Adrenal gland (tissue), 12 donors: Measurements from ENCODE around the gene PCYT2. TPM values are rescaled to one million over a fixed set of nuclear protein-coding genes. Genes with fewer than 3 reads are reported as not detected.
A peak's percentile ranks its signal among the peaks of the same experiment; 100 is the strongest.

ENCODE experiments used
- DNase-seq, 7 donors: peaks; one replicate each; pipeline ENCODE4 v3.0.0-alpha.2; 2019 to 2020
- H3K27ac ChIP-seq, 5 donors: fragments of 200-600 bp; sonication (generic) in 4 of 5; 1 replicate in 3 of 5; 2 replicates in 2 of 5; pipeline versions ENCODE4 v1.5.1 to v1.8.0; 2016 to 2020; ENCODE audit warnings: mild to moderate bottlenecking in 1 of 5
- H3K27me3 ChIP-seq: fragments of 200-600 bp; 2 replicates; pipeline ENCODE4 v1.8.0; 2021
- H3K36me3 ChIP-seq, 2 donors: fragments of 200-600 bp; replicated peaks in 1 of 2; 1 replicate in 1 of 2; 2 replicates in 1 of 2; pipeline versions ENCODE4 v1.5.1 to v1.8.0; 2018 to 2022
- H3K4me1 ChIP-seq, 2 donors: fragments of 200-600 bp; replicated peaks in 1 of 2; 1 replicate in 1 of 2; 2 replicates in 1 of 2; pipeline versions ENCODE4 v1.5.1 to v1.8.0; 2018 to 2021
- H3K4me3 ChIP-seq, 4 donors: fragments of 200-600 bp; sonication (generic) in 3 of 4; one replicate each; pipeline ENCODE4 v1.5.1; 2016 to 2018
- H3K9me3 ChIP-seq, 3 donors: fragments of 200-600 bp; sonication (generic) in 1 of 3; replicated peaks in 1 of 3; 1 replicate in 2 of 3; 2 replicates in 1 of 3; pipeline versions ENCODE4 v1.5.1 to v1.8.0; 2016 to 2021
- CTCF ChIP-seq, 6 experiments: fragments of 450-650 bp in 4 of 6; fragments of 200-600 bp in 2 of 6; sonication (generic) in 1 of 6; IDR thresholded peaks; 1 replicate in 5 of 6; 2 replicates in 1 of 6; pipeline versions ENCODE4 v1.5.1 to v1.8.0; 2016 to 2021; ENCODE audit warnings: antibody characterized with exemption in 6 of 6, mild to moderate bottlenecking in 2 of 6, moderate library complexity in 1 of 6
- POLR2A ChIP-seq, 2 donors: fragments of 450-650 bp; IDR thresholded peaks; one replicate each; pipeline ENCODE4 v1.6.1; 2017; ENCODE audit warnings: antibody characterized with exemption in 2 of 2, mild to moderate bottlenecking in 2 of 2, moderate library complexity in 1 of 2
- WGBS, 4 donors: extraction: QIAGEN DNeasy Blood & Tissue Kit in 2 of 4; methylation state at CpG; one replicate each; pipeline versions ENCODE4 v1.1.5 to v1.1.7; 2013 to 2017; 5-methylcytosine and 5-hydroxymethylcytosine counted together
- intact Hi-C, 2 donors: fragments of 100-400 bp; cut with DNase I; formaldehyde crosslinking; loops; one replicate each; pipeline versions ENCODE4 v1.14.1 to v1.15.0; 2022 to 2023
- polyA plus RNA-seq, 3 donors: library from polyadenylated mRNA; stranded (reverse); fragments of 200-250 nt in 2 of 3; fragments of 350-450 nt in 1 of 3; fragmentation: Illumina TruSeq in 1 of 3; extraction: RNeasy Lipid Tissue Mini Kit (QIAGEN cat#74804) in 1 of 3; gene quantifications; one replicate each; pipeline ENCODE4 v1.2.3, GENCODE V29; 2013 to 2014
- total RNA-seq, 9 donors: library from RNA; depleted of rRNA in 4 of 9; stranded (reverse); fragments of >200 nt in 4 of 9; fragments of 120-200 nt in 1 of 9; fragmentation: NEBNext Ultra II Directional in 1 of 9; extraction: Animal tissue kit (Norgen Biotek cat#: 25700) in 1 of 9; gene quantifications; one replicate each; pipeline versions ENCODE4 v1.1.0 to v1.2.4, GENCODE V29; 2013 to 2023
- donor health status: healthy with polysubstance abuse.
- donor health status: Bipolar disorder and iron deficiency.
- donor health status: DM: yes; HTN: yes; CAD: no.
- donor health status: DM: no; HTN: no; CAD: no.
- donor health status: DM: no; HTN: no; CAD: no.
- donor health status: DM: yes; HTN: yes; CAD: no.

The PCYT2 gene
- total and polyA plus RNA-seq, 12 donors, result 19.8 to 41.2 (median 30.2) TPM

- DNase-seq, result no peak
- 72 to 76% (median 73%) methylated on average over 16 to 21 of the region's 21 CpGs for WGBS, 4 donors
- peaks cover 13 to 31% of the 10 kb centered on the region in 2 donors for H3K4me1 ChIP-seq
- H3K27me3 ChIP-seq, result no peaks in the 10 kb centered on the region
- peak overlapping the region in 1 of 4 donors; percentile 91 for H3K4me3 ChIP-seq
- TF ChIP-seq POLR2A (IDR thresholded peaks at IDR 0.05) (no peak), CTCF (IDR thresholded peaks at IDR 0.05) (no peak)
- H3K9me3 ChIP-seq, result no peaks in the 10 kb centered on the region
- intact Hi-C loops, result no loop called here
- H3K27ac ChIP-seq, result no peak overlapping the region
- H3K36me3 ChIP-seq, result peaks cover 0 to 41% of the 10 kb centered on the region in 2 donors
These were observed 5.2 kb upstream of the PCYT2 start for GRCh38 chr17:81916234-81917001.

GRCh38 chr17:81915331-81915730 is 4.1 kb upstream of the PCYT2 start:
- Histone ChIP-seq H3K4me1 (peaks cover 19 to 27% of the 10 kb centered on the region in 2 donors), H3K36me3 (peaks cover 0 to 36% of the 10 kb centered on the region in 2 donors), H3K9me3 (no peaks in the 10 kb centered on the region), H3K27me3 (no peaks in the 10 kb centered on the region), H3K27ac (no peak overlapping the region), H3K4me3 (no peak overlapping the region)
- intact Hi-C loops, result no loop called here
- no peak for DNase-seq
- 90 to 94% (median 93%) methylated on average over 5 to 12 of the region's 12 CpGs for WGBS, 4 donors
- no peak for TF ChIP-seq POLR2A (IDR thresholded peaks at IDR 0.05)
- TF ChIP-seq CTCF (IDR thresholded peaks at IDR 0.05), result no peak

GRCh38 chr17:81914103-81914850 is 3.1 kb upstream of the PCYT2 start:
- intact Hi-C loops, result no loop called here
- Histone ChIP-seq H3K27me3 (no peaks in the 10 kb centered on the region), H3K9me3 (no peaks in the 10 kb centered on the region), H3K4me3 (no peak overlapping the region), H3K36me3 (peaks cover 0 to 36% of the 10 kb centered on the region in 2 donors), H3K4me1 (peaks cover 21 to 31% of the 10 kb centered on the region in 2 donors), H3K27ac (no peak overlapping the region)
- TF ChIP-seq POLR2A (IDR thresholded peaks at IDR 0.05) (no peak), CTCF (IDR thresholded peaks at IDR 0.05) (no peak)
- 94 to 97% (median 96%) methylated on average over 21 to 36 of the region's 36 CpGs for WGBS, 4 donors
- DNase-seq, result no peak

- H3K9me3 ChIP-seq, result no peaks in the 10 kb centered on the region
- no peaks in the 10 kb centered on the region for H3K27me3 ChIP-seq
- no peak for DNase-seq
- intact Hi-C loops, result no loop called here
- H3K4me1 ChIP-seq, result peaks cover 21 to 31% of the 10 kb centered on the region in 2 donors
- peaks cover 0 to 36% of the 10 kb centered on the region in 2 donors for H3K36me3 ChIP-seq
- WGBS, 4 donors, result 91 to 95% (median 92%) methylated on average over 23 to 31 of the region's 31 CpGs
- no peak overlapping the region for H3K27ac ChIP-seq
- H3K4me3 ChIP-seq, result no peak overlapping the region
- no peak for TF ChIP-seq CTCF (IDR thresholded peaks at IDR 0.05)
- TF ChIP-seq POLR2A (IDR thresholded peaks at IDR 0.05), result no peak
These were observed 2.3 kb upstream of the PCYT2 start for GRCh38 chr17:81913394-81914102.
